Suprapubic skin (tissue), 4 donors: ENCODE results near the gene MUC2.

Experiments
- EP300 ChIP-seq: sonication (generic); formaldehyde crosslinking; IDR thresholded peaks from one replicate; pipeline ENCODE4 v1.6.1; 2017; ENCODE audit warnings: antibody characterized with exemption
- POLR2A ChIP-seq, 2 donors: fragments of 450-650 bp; IDR thresholded peaks; one replicate each; pipeline ENCODE4 v1.6.1; 2017; ENCODE audit warnings: antibody characterized with exemption in 2 of 2, mild to moderate bottlenecking in 2 of 2, moderate library complexity in 2 of 2
- POLR2AphosphoS5 ChIP-seq, 3 donors: sonication (generic); formaldehyde crosslinking; IDR thresholded peaks; one replicate each; pipeline ENCODE4 v1.6.1; 2017; ENCODE audit warnings: antibody characterized with exemption in 3 of 3
- TF ChIP-seq, protein P1 (sequence below), 2 donors: fragments of 200-600 bp in 1 of 2; fragments of 450-650 bp in 1 of 2; sonication (generic) in 1 of 2; IDR thresholded peaks; one replicate each; pipeline ENCODE4 v1.5.1; 2016 to 2019; ENCODE audit warnings: antibody characterized with exemption in 2 of 2, mild to moderate bottlenecking in 1 of 2, moderate library complexity in 1 of 2

DNA sequence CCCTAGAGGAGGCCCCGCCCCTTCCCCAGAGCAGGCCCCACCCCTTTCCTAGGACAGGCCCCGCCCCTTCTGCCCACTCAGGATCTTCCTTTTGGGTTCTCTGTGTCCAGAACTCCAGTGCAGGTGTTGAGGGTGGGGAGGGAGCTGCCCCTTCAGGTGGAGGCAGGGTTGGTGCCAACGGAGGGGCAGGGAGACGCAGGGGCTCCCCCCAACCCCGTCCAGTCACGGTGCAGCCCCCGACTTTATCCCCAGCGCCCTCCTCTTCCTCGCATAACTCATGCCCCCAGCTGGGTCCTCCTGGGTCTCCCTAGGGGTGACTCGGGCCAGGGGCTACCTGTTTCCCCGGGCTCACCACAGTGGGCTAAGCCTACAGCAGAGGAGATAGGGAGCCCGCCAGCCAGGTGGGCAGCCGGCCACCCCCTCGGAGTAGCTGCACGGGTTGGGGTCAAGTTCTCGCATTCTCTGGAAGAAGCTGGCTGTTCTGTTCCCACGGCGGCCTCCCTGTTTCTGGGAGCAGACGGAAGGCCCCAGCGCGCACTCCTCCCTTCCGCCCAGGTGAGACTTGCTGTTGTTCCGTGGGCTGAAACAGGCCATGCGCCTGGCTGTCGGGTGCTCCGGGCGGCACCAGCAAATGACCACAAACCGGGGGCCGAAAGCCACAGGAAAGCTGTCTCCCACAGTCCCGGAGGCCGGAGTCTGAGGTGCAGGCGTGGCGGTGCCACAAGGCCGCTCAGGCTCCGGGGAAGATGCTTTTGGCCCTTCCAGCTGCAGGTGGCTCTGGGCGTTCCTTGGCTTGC is 38.9 kb downstream of the MUC2 start:
- TF ChIP-seq POLR2A (IDR thresholded peaks at IDR 0.05) (no peak), POLR2AphosphoS5 (IDR thresholded peaks at IDR 0.05) (no peak), EP300 (no peak)
- TF ChIP-seq, protein P1, sequence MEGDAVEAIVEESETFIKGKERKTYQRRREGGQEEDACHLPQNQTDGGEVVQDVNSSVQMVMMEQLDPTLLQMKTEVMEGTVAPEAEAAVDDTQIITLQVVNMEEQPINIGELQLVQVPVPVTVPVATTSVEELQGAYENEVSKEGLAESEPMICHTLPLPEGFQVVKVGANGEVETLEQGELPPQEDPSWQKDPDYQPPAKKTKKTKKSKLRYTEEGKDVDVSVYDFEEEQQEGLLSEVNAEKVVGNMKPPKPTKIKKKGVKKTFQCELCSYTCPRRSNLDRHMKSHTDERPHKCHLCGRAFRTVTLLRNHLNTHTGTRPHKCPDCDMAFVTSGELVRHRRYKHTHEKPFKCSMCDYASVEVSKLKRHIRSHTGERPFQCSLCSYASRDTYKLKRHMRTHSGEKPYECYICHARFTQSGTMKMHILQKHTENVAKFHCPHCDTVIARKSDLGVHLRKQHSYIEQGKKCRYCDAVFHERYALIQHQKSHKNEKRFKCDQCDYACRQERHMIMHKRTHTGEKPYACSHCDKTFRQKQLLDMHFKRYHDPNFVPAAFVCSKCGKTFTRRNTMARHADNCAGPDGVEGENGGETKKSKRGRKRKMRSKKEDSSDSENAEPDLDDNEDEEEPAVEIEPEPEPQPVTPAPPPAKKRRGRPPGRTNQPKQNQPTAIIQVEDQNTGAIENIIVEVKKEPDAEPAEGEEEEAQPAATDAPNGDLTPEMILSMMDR (IDR thresholded peaks at IDR 0.05), result no peak
